ENCODE measurements around the gene CACNA1C. TPM values are rescaled to one million over a fixed set of nuclear protein-coding genes. Genes with fewer than 3 reads are reported as not detected.

Gene CACNA1C
- total RNA-seq, 1 donor from 2014 or later: 0.02 TPM

- no peaks in the 10 kb centered on the region for H3K27me3 Mint-ChIP-seq
- CTCF ChIA-PET: no interaction called here
- H3K4me3 Mint-ChIP-seq: no peak overlapping the region
- H3K36me3 Mint-ChIP-seq (ENCODE audit: low read depth): no peaks in the 10 kb centered on the region
- ATAC-seq (ENCODE audit: low read depth) (no peak), DNase-seq (no peak)
- TF ChIP-seq, protein P1, sequence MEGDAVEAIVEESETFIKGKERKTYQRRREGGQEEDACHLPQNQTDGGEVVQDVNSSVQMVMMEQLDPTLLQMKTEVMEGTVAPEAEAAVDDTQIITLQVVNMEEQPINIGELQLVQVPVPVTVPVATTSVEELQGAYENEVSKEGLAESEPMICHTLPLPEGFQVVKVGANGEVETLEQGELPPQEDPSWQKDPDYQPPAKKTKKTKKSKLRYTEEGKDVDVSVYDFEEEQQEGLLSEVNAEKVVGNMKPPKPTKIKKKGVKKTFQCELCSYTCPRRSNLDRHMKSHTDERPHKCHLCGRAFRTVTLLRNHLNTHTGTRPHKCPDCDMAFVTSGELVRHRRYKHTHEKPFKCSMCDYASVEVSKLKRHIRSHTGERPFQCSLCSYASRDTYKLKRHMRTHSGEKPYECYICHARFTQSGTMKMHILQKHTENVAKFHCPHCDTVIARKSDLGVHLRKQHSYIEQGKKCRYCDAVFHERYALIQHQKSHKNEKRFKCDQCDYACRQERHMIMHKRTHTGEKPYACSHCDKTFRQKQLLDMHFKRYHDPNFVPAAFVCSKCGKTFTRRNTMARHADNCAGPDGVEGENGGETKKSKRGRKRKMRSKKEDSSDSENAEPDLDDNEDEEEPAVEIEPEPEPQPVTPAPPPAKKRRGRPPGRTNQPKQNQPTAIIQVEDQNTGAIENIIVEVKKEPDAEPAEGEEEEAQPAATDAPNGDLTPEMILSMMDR (IDR thresholded peaks at IDR 0.05): no peak
- no peaks in the 10 kb centered on the region for H3K9me3 Mint-ChIP-seq
- H3K27ac Mint-ChIP-seq: no peak overlapping the region
- intact Hi-C loops (cut with micrococcal nuclease): no loop called here
- H3K4me1 Mint-ChIP-seq: no peaks in the 10 kb centered on the region
- POLR2A ChIA-PET: no interaction called here
Observed at GRCh38 chr12:2457215-2457932, 404.6 kb downstream of the CACNA1C start.

DNA sequence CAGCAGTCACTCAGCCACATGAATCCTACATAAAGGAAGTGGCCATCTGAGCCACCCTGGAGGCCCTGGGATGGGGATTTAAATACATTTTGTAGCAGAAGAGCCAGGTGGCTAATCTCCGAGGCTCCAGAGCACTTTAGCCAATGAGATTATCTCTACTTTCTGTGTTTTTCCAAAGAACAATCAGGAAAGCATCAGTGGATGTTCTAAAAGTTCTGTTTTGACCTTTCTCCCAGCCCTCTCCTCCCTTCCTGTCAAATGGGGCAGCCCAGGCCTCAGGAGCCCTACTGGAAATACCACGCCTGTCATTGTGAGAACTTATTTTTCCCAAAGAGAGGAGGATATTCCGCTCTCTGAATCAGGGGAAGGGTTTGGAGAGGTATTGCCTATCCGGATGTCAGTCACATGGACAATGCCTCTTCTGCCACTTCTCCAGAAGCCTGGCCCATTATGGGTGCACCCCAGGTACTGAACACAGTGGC lies 405.2 kb downstream of the CACNA1C start:
- Mint-ChIP-seq H3K9me3 (no peaks in the 10 kb centered on the region), H3K27ac (no peak overlapping the region), H3K36me3 (ENCODE audit: low read depth) (no peaks in the 10 kb centered on the region), H3K27me3 (no peaks in the 10 kb centered on the region), H3K4me3 (no peak overlapping the region), H3K4me1 (no peaks in the 10 kb centered on the region)
- POLR2A ChIA-PET: no interaction called here
- intact Hi-C loops (cut with micrococcal nuclease): no loop called here
- TF ChIP-seq, protein P1 (IDR thresholded peaks at IDR 0.05): no peak
- CTCF ChIA-PET: no interaction called here
- ATAC-seq (ENCODE audit: low read depth): no peak
- no peak for DNase-seq

DNA sequence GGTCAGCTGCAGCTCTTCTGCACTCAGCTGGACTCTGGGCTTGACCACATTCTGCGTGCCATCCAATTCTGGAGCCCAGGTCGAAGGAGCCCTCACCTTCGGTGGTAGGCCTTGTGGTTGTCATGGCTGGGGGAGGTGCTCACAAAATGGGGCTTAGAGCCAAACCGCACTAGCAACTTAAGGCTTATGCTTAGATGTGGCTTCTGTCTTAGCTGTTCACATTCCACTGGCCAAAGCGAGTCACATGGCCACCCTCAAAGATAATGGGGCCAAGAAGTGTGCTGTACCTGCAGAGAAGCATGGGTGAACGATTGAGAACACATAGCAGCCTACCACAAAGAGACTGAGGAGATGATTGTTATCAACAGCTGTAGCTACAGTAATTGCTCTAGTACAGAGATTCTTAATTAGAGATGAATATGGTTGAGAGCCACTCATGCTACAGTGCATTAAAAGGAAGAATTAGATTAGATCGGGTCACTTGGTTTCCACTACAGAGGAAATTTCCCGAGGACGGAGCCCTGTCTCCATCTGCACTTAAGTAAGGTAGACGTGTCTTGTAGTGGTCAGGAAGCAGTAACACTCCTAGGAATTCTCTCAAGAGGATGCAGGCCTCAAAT lies 407.4 kb downstream of the CACNA1C start:
- ChIA-PET POLR2A (no interaction called here), CTCF (no interaction called here)
- TF ChIP-seq, protein P1 (IDR thresholded peaks at IDR 0.05): no peak
- Mint-ChIP-seq H3K27ac (no peak overlapping the region), H3K9me3 (no peaks in the 10 kb centered on the region), H3K4me1 (no peaks in the 10 kb centered on the region), H3K36me3 (ENCODE audit: low read depth) (no peaks in the 10 kb centered on the region), H3K27me3 (no peaks in the 10 kb centered on the region), H3K4me3 (no peak overlapping the region)
- DNase-seq (no peak), ATAC-seq (ENCODE audit: low read depth) (no peak)
- intact Hi-C loops (cut with micrococcal nuclease): no loop called here

DNA sequence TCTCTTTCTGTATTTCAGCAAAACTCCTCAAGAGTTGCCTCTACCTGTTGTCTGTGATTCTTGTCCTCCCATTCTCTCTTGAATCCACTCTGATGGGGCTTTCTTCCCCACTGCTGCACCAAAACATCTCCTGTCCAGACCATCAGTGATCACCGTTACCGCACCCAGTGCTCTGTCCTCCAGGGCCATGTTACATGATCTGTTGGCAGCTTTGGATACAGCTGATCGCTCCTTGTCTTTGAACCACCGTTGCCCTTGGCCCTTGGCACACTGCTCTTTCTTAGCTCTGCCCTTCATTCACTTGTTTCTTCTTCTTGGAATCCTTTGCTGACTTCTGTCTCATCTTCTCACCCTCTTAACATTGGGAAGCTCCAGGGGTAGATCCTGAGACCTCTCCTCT lies 408.3 kb downstream of the CACNA1C start:
- intact Hi-C loops (cut with micrococcal nuclease): no loop called here
- CTCF ChIA-PET: no interaction called here
- Mint-ChIP-seq H3K4me1 (no peaks in the 10 kb centered on the region), H3K27ac (no peak overlapping the region), H3K36me3 (ENCODE audit: low read depth) (no peaks in the 10 kb centered on the region), H3K9me3 (no peaks in the 10 kb centered on the region), H3K27me3 (no peaks in the 10 kb centered on the region), H3K4me3 (no peak overlapping the region)
- POLR2A ChIA-PET: no interaction called here
- ATAC-seq (ENCODE audit: low read depth): no peak
- no peak for DNase-seq
- TF ChIP-seq, protein P1 (IDR thresholded peaks at IDR 0.05): no peak

DNA sequence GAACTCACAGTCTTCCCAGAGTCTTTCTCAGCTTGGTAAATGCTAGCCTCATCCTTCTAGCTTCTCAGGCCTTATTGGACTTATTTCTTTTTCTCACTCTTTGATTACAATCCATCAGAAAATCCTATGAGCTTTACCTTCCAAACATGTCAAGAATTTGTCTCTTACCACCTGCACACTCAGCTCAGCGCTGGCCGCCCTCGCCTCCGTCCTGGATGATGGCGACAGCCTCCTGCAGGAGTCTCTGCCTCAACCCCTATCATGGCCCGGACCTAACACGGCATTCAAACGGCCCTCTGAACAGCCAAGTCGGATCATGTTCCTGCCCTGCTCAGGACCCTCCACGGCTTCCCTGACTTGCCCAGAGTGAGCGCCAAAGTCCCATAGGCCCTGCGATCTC lies 408.9 kb downstream of the CACNA1C start:
- DNase-seq: no peak
- no peak for ATAC-seq (ENCODE audit: low read depth)
- ChIA-PET CTCF (no interaction called here), POLR2A (no interaction called here)
- Mint-ChIP-seq H3K36me3 (ENCODE audit: low read depth) (no peaks in the 10 kb centered on the region), H3K9me3 (no peaks in the 10 kb centered on the region), H3K27me3 (no peaks in the 10 kb centered on the region), H3K27ac (no peak overlapping the region), H3K4me3 (no peak overlapping the region), H3K4me1 (no peaks in the 10 kb centered on the region)
- intact Hi-C loops (cut with micrococcal nuclease): no loop called here
- TF ChIP-seq, protein P1 (IDR thresholded peaks at IDR 0.05): no peak

Data from activated B cell treated with CpG ODN at 0.5 μM for 24 hours (primary cell).